Muscle of arm (tissue), 12 donors: Measurements from ENCODE around the gene DPP4. TPM values are rescaled to one million over a fixed set of nuclear protein-coding genes. Genes with fewer than 3 reads are reported as not detected.

Source experiments
- DNase-seq: peaks from one replicate; pipeline ENCODE4 v3.0.0-alpha.2; 2013
- polyA plus RNA-seq, 12 donors: library from polyadenylated mRNA; unstranded; fragments of 120-200 nt; gene quantifications; one replicate each; pipeline ENCODE4 v1.2.1, GENCODE V29; 2013; ENCODE audit not compliant: insufficient read length in 12 of 12

DPP4 gene
- polyA plus RNA-seq, 12 donors, result 7.9 to 40.4 (median 11.8) TPM; not detected in 1

- DNase-seq, result no peak
Observed at GRCh38 chr2:162021516-162022058, 52.4 kb downstream of the DPP4 start.

- no peak for DNase-seq
Observed at GRCh38 chr2:162018530-162018929, 55.5 kb downstream of the DPP4 start.

DNA sequence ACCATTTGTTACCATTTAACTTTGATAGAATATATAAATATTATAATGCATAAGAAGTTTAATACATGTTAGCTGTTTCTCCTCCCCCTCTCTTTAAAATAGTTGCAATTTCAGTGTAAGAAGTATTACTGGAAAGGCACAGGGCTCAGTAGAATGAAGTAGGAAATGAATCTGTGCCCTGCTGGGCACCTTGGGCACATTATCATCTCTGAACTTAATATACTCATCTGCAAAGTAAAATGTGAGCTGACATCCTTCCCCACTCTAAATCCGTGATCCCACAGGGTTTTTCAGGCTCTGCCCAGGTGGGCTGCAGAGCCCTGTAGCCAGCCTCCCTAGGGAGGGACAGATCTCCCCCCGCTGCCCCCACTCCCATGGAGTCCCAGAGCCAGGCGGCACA is 56.8 kb downstream of the DPP4 start:
- DNase-seq, result no peak

DNA sequence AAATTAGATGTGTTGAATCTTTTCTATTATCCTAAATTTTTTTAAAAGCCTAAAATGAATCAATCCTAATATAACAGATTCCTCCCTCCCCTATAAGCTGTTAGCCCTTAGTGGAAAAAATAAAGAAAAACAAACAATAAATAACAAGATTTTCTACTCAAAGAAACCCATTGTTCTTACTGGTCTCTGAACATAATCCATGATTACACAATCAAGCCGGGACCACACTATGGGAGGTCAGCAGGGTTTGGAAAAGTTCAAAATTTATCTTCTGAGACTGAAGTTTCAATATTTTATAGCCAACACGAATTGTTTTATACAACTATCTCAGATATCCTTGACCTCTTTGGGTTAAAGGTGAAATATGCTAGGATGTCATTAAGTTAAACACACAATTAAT is 57.9 kb downstream of the DPP4 start:
- DNase-seq, result no peak

GRCh38 chr2:162014751-162015150 is 59.3 kb downstream of the DPP4 start:
- DNase-seq, result no peak

DNA sequence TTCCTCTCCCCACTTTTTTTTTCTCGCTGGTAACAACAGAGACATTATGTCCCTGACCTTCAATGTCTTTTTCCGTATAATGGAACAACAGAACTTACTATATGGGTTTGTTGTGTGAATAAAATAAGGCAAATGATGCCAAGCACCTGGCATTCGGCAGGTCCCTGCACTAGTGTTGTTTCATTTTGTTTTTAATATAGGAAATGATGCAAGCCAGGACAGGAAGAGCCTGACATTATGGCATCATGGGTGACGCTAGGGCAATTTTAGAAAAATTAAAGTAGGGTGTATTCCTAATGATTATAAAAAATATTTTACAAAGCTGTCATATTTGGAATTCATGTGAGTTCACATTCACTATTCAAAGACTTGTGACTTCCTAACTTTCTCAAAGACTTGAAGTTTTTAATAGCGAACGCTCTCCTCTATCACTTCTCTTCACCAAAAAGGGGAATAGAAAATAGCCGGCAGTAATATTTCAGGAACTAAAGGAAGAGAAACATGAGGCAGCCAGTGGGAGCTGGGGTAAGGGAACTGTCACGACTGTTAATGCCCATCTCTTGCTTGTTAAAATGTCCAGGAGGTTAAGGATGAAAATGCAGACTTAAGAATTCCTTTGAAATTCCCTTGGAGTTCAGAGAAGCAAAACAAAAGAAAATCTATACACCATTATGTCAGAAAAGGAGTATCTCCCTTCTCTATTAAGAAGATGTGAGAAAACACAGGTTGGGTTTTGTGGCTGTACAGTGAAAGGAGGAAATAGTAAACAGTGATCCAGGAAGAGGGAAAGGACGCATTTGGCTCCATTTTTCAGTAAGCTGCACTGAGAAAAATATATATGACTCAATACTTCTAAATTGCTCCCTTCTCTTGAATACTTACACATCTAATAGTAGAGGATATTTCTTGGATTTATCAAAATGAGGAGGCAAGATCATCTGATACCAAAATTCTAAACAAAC is 60.2 kb downstream of the DPP4 start:
- no peak for DNase-seq

GRCh38 chr2:162012565-162013058 is 61.4 kb downstream of the DPP4 start:
- DNase-seq, result no peak

DNA sequence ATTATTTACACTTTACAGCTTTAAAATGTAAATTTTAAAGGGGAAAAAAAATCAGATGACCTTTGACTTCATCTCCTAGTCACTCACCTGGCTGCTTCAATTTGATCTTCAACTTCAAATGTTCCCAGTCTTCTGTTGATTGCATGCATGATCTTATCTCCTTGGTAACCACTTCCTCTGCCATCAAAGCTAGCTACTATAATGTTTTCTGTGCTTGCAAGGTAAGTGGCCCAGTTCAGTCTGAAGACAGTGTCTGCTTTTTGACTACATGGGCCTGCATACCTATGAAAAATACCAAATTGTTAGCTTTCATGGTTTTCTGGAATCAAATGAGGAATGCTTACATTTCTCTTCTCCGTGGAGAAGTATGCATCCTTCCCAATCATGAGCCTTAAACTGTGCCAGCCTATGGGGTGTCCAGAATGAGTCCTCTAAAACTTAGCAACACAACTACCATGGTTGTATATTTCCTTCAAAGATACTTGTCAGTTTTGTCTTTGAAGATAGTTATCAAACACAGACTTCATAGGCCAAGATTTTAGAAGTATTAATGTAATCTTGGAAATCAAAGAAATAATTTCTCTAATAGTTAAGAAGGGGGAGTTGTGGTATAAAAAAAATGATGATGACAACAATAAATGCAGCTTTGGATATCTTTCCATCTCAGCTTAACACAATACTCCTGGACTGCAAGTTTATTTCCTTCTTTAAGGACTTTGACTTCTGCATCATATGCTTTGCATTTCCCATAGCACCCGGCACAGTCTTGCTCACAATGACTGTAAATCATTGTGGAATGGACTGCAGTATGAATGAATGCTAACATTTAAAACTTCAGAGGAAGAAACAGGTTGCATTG is 62.1 kb downstream of the DPP4 start:
- no peak for DNase-seq

GRCh38 chr2:162009543-162009942 is 64.5 kb downstream of the DPP4 start:
- DNase-seq, result no peak

DNA sequence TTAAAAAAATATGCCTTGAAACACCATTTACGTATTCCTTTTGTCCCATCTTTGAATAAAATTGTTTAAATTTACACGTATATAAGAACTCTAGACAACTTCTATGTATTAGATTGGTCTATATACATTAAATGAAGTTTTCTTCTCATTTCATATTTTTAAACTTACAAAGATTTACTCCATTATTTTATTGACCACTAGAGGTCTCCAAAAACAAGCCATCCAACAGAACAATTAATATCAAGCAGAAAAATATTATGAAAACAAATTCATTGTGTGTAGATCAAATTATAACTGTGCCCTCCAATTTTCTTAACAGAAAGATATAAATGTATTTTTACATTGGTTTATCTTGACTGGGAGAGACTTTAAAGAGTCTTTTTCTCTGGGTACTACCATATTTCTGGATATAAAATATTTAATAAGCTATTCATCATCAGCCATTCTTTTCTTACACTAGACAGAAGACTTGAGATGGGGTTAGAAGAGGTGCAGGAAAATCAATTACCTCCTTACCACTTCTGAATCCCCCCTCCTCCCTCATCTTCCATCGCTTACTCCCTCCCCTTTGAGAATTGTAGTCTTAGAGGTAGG is 66.5 kb downstream of the DPP4 start:
- no peak for DNase-seq

DNA sequence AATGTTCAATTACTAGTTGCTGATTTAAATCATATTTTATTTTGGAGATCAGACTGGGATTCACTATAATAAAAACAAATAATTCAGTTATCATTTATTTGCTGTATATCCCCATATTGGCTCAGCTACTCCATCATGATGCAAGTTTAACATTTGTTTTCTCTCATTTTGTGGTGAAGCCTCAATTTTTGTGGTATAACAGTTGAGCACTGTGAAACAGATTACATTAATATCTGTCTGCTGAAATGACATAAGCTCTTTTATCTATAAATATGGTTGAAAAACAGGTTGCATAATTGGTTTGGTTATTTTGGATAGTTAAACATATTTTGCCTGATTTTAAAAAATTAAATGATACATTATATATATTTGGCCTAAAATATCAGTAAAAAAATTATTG is 67.7 kb downstream of the DPP4 start:
- DNase-seq, result no peak

- DNase-seq, result no peak
Observed at GRCh38 chr2:162004031-162004430, 70.0 kb downstream of the DPP4 start.

- DNase-seq, result no peak
Observed at GRCh38 chr2:162002623-162003235, 71.3 kb downstream of the DPP4 start.

- DNase-seq, result no peak
Observed at GRCh38 chr2:162000431-162000830, 73.6 kb downstream of the DPP4 start.

DNA sequence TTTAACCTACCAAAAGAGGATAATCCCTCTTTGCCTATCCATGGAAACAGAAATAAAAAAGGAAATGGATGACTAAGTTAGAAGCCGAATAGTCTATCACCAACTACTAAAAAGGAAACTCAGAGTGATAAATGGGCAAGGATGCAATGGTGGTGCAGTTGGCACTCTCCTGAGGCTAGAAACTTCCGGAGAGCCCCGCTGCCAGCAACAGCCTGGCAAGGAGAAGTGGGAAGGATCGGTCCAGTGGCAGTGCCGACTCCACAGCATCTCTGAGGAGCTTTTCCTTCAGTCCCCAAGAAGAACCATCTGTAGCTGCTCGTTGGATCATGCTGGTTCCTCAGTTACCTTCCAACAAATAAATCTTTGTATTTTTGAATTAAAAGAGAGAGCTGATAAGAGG is 74.7 kb downstream of the DPP4 start:
- DNase-seq, result no peak

DNA sequence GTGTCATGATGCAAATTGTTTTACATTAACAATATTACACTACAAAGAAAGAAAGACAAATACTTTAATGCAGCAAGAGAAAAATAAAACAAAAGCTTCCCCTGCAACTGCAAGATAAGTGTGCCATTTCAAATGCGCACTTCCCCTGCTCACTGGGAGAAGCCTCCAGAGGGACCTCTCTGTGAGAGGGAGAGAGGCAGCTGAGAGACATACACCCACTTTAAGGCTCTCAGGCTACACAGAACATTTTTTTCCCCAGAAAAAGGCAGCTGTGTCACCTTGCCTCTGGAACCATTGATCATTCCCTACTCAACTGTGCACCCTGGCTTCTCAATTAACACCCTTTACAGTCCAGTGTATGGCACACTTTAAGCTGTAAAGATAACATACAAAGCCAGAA is 75.2 kb downstream of the DPP4 start:
- DNase-seq, result no peak

- no peak for DNase-seq
Observed at GRCh38 chr2:161997916-161998471, 76.0 kb downstream of the DPP4 start.

GRCh38 chr2:161995553-161996016 is 78.4 kb downstream of the DPP4 start:
- DNase-seq, result no peak

DNA sequence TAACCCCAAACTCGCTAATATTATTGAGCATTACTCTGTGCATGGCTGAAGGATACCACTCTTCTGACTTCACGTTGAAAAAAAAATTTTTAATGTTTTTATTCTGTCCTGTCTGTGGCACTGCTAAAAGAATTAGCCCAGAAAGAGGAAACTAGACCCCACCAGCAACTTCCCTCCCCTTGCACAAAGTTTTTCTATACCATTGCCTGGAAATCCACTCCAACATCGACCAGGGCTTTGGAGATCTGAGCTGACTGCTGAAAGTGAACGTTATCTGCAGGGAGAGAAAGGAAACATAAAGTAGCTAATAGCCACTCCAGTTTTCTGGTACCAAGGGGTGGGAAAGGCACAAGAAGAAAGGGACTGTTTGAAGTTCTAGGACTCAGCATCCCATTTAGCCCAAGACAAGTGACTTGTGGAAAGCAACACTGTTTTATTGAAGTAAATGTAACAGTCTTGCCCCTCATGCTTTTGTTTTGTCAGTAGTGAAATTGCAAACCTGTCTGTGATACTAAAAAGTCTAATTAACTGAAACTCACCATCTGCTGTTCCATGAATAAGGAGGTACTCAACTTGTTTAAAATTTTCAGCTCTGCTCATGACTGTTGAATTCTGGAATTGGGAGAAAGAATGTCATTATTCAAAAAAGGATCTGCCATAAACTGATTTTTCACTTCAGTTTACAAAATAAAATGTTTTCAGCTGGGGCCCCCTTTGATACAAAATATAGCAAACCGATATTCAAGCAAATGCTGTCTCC is 79.1 kb downstream of the DPP4 start:
- DNase-seq, result no peak

- DNase-seq, result no peak
Observed at GRCh38 chr2:161992531-161992930, 81.5 kb downstream of the DPP4 start.
